HCT116 (cell line): ENCODE results near the gene NKX2-1. TPM values are rescaled to one million over a fixed set of nuclear protein-coding genes. Genes with fewer than 3 reads are reported as not detected.

Experiments
- total RNA-seq: library from RNA; stranded (reverse); gene quantifications from one replicate; pipeline ENCODE4 v1.2.1, GENCODE V29; 2021; ENCODE audit not compliant: unreplicated experiment

The NKX2-1 gene
- total RNA-seq, 1 experiment from 2014 or later = 0.84 TPM

Other genes starting within 250 kb of the NKX2-1 start
- gene MBIP, start 199.6 kb downstream of the NKX2-1 start, total RNA-seq = 19.1 TPM
- 7.5 TPM for gene NKX2-8, start 62.4 kb upstream of the NKX2-1 start, total RNA-seq
- gene PAX9, start 141.6 kb upstream of the NKX2-1 start, total RNA-seq = 5.2 TPM